ENCODE results near the gene CCR6. TPM values are rescaled to one million over a fixed set of nuclear protein-coding genes. Genes with fewer than 3 reads are reported as not detected.

CCR6 gene
- total and polyA plus RNA-seq, 10 of the 15 experiments (the other 5 are each of a cell fraction or from before 2014, with no cell fraction given): 2.2 to 7.6 (median 6.7) TPM

- TF ChIP-seq POU2F2 (IDR thresholded peaks at IDR 0.05; ENCODE audit: borderline replicate concordance, low read depth, low read length) (peak; percentile 76; the same call in 2 of the 3 replicates), ZNF687 (IDR thresholded peaks at IDR 0.05) (0 out of 2 replicates have a peak, but pooled peaks have one; percentile 11), RFX5 (IDR thresholded peaks at IDR 0.05; ENCODE audit: low read depth, low read length) (no peak), FOS (IDR thresholded peaks at IDR 0.05; ENCODE audit: borderline replicate concordance, extremely low read depth, insufficient read length) (no peak), ZBTB4 (CRISPR knock-in tag; IDR thresholded peaks at IDR 0.05) (no peak), TCF12 (IDR thresholded peaks at IDR 0.05; ENCODE audit: low read depth, low read length) (no peak), SMAD1 (IDR thresholded peaks at IDR 0.05; ENCODE audit: low read depth, partially characterized antibody) (no peak), BMI1 (IDR thresholded peaks at IDR 0.05; ENCODE audit: borderline replicate concordance) (no peak), BHLHE40 (IDR thresholded peaks at IDR 0.05; ENCODE audit: borderline replicate concordance in 1 of 2, low read depth in 2 of 2, low read length in 1 of 2) (peak; percentile 24 to 52; a peak in 2 of 4 replicates), ZNF217 (IDR thresholded peaks at IDR 0.05) (no peak), BCL11A (IDR thresholded peaks at IDR 0.05; ENCODE audit: low read depth, low read length) (peak; percentile 83), SMC3 (IDR thresholded peaks at IDR 0.05; ENCODE audit: borderline replicate concordance, low read length) (no peak), HDAC2 (IDR thresholded peaks at IDR 0.05) (no peak), IRF4 (IDR thresholded peaks at IDR 0.05; ENCODE audit: low read depth, low read length) (0 out of 2 replicates have a peak, but pooled peaks have one; percentile 50)
- TF ChIP-seq, protein P1, sequence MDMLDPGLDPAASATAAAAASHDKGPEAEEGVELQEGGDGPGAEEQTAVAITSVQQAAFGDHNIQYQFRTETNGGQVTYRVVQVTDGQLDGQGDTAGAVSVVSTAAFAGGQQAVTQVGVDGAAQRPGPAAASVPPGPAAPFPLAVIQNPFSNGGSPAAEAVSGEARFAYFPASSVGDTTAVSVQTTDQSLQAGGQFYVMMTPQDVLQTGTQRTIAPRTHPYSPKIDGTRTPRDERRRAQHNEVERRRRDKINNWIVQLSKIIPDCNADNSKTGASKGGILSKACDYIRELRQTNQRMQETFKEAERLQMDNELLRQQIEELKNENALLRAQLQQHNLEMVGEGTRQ (IDR thresholded peaks at IDR 0.05; ENCODE audit: borderline replicate concordance, low read depth, low read length): no peak
- TF ChIP-seq, protein P2, sequence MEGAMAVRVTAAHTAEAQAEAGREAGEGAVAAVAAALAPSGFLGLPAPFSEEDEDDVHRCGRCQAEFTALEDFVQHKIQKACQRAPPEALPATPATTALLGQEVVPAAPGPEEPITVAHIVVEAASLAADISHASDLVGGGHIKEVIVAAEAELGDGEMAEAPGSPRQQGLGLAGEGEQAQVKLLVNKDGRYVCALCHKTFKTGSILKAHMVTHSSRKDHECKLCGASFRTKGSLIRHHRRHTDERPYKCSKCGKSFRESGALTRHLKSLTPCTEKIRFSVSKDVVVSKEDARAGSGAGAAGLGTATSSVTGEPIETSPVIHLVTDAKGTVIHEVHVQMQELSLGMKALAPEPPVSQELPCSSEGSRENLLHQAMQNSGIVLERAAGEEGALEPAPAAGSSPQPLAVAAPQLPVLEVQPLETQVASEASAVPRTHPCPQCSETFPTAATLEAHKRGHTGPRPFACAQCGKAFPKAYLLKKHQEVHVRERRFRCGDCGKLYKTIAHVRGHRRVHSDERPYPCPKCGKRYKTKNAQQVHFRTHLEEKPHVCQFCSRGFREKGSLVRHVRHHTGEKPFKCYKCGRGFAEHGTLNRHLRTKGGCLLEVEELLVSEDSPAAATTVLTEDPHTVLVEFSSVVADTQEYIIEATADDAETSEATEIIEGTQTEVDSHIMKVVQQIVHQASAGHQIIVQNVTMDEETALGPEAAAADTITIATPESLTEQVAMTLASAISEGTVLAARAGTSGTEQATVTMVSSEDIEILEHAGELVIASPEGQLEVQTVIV (IDR thresholded peaks at IDR 0.05; ENCODE audit: borderline replicate concordance, partially characterized antibody): no peak
- TF ChIP-seq, protein P3, sequence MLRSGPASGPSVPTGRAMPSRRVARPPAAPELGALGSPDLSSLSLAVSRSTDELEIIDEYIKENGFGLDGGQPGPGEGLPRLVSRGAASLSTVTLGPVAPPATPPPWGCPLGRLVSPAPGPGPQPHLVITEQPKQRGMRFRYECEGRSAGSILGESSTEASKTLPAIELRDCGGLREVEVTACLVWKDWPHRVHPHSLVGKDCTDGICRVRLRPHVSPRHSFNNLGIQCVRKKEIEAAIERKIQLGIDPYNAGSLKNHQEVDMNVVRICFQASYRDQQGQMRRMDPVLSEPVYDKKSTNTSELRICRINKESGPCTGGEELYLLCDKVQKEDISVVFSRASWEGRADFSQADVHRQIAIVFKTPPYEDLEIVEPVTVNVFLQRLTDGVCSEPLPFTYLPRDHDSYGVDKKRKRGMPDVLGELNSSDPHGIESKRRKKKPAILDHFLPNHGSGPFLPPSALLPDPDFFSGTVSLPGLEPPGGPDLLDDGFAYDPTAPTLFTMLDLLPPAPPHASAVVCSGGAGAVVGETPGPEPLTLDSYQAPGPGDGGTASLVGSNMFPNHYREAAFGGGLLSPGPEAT (IDR thresholded peaks at IDR 0.05; ENCODE audit: low read depth): no peak
Observed at GRCh38 chr6:167150941-167151549, 28.1 kb downstream of the CCR6 start (continued).

Measured in GM12878 (cell line).